NCI-H2227 treated with DMSO at 0.1 percent for 48 hours (cell line): Measurements from ENCODE around the gene KCNE1.
"Not testable (repeated sequence)": the region's sequence is repeated elsewhere in the genome, so short reads cannot be mapped to it uniquely, and the experiment has no call there.

Experiments
- DNase-seq: peaks from one replicate; lab custom pipeline; 2025; lab: John Stamatoyannopoulos, UW

The KCNE1 gene

GRCh38 chr21:34417448-34418077 is 94.4 kb downstream of the KCNE1 start:
- not testable (repeated sequence) for DNase-seq

GRCh38 chr21:34407294-34407693 is 104.7 kb downstream of the KCNE1 start:
- not testable (repeated sequence) for DNase-seq

- DNase-seq, result not testable (repeated sequence)
Measured at GRCh38 chr21:34406676-34407075, 105.3 kb downstream of the KCNE1 start.

GRCh38 chr21:34406102-34406501 is 105.9 kb downstream of the KCNE1 start:
- DNase-seq, result not testable (repeated sequence)

GRCh38 chr21:34405686-34406085 is 106.3 kb downstream of the KCNE1 start:
- not testable (repeated sequence) for DNase-seq

- not testable (repeated sequence) for DNase-seq
Measured at GRCh38 chr21:34404742-34405141, 107.3 kb downstream of the KCNE1 start.

GRCh38 chr21:34400522-34400921 is 111.5 kb downstream of the KCNE1 start:
- not testable (repeated sequence) for DNase-seq
